K562 (cell line): ENCODE measurements around the gene DHPS. TPM values are rescaled to one million over a fixed set of nuclear protein-coding genes. Genes with fewer than 3 reads are reported as not detected.
"Not testable (repeated sequence)": the region's sequence is repeated elsewhere in the genome, so short reads cannot be mapped to it uniquely, and the experiment has no call there.

Experiments
- ATAC-seq: fragments of 200-7000 bp; cut with Tn5 transposase; 3 replicates; pipeline ENCODE4 v1.9.1; 2020; ENCODE audit warnings: moderate library complexity
- BruUV-seq: library from RNA; stranded (reverse); fragments of 400-500 nt; replicated peaks from 2 replicates; lab custom pipeline; 2021; lab: Mats Ljungman, UMichigan
- CTCF ChIA-PET: fragments of 300-600 bp; formaldehyde crosslinking; extraction: SDS; loops from one replicate; lab custom pipeline; 2021; ENCODE audit warnings: low intra/inter-chr PET ratio; lab: Yijun Ruan, JAX
- POLR2A ChIA-PET: fragments of 300-600, 350-650 bp; sonication (Branson Sonifier 250); formaldehyde crosslinking; extraction: SDS; loops from one replicate; lab custom pipeline; 2021; ENCODE audit warnings: antibody characterized with exemption, inconsistent platforms; lab: Yijun Ruan, JAX
- DNase-seq, 4 experiments: peaks; one replicate each; pipeline versions ENCODE4 v3.0.0 to v3.0.0-alpha.2; 2011 to 2018; ENCODE audit warnings: low spot score in 3 of 4, mixed read lengths in 3 of 4; ENCODE audit errors: extremely low read depth in 1 of 4
- FAIRE-seq: peaks from 2 replicates; lab custom pipeline; 2011; peaks lifted over from hg19 to GRCh38; lab: Jason Lieb, UNC
- H2AFZ ChIP-seq: 2 replicates; pipeline ENCODE4 v1.6.0; 2011; ENCODE audit warnings: low read depth, low read length, control low read depth, inconsistent platforms
- H3K27ac ChIP-seq: fragments of 200-600 bp; 3 replicates; pipeline ENCODE4 v1.8.0; 2011; ENCODE audit warnings: low read depth, mild to moderate bottlenecking, control low read depth, inconsistent platforms, low read length, moderate library complexity, mixed read lengths; ENCODE audit errors: extremely low read depth
- H3K27me3 ChIP-seq, 2 experiments: fragments of 300-600 bp in 1 of 2; 2 replicates in 1 of 2; 3 replicates in 1 of 2; pipeline versions ENCODE4 v1.6.0 to v1.8.0; 2011; ENCODE audit warnings: inconsistent platforms in 2 of 2, low read length in 2 of 2, mild to moderate bottlenecking in 1 of 2, mixed read lengths in 1 of 2, moderate library complexity in 1 of 2; ENCODE audit not compliant: control insufficient read depth in 2 of 2, insufficient read depth in 2 of 2
- H3K36me3 ChIP-seq: fragments of 300-600 bp; 3 replicates; pipeline ENCODE4 v1.8.0; 2011; ENCODE audit warnings: mild to moderate bottlenecking, low read length, inconsistent platforms; ENCODE audit not compliant: control insufficient read depth, insufficient read depth
- H3K4me1 ChIP-seq, 2 experiments: fragments of 200-600 bp in 1 of 2; replicated peaks in 1 of 2; 2 replicates in 1 of 2; 3 replicates in 1 of 2; pipeline versions ENCODE4 v1.5.1 to v1.8.0; 2011; ENCODE audit warnings: inconsistent platforms in 2 of 2, low read length in 2 of 2, mild to moderate bottlenecking in 1 of 2, mixed read lengths in 1 of 2, moderate library complexity in 1 of 2; ENCODE audit not compliant: control insufficient read depth in 2 of 2, insufficient read depth in 2 of 2
- H3K4me2 ChIP-seq: 2 replicates; pipeline ENCODE4 v1.6.1; 2011; ENCODE audit warnings: low read length, control low read depth, inconsistent platforms, mixed read lengths; ENCODE audit not compliant: insufficient read depth
- H3K4me3 ChIP-seq: fragments of 200-600 bp; sonication (generic), shearing (Covaris generic); 2 replicates; pipeline ENCODE4 v1.5.1; 2016; ENCODE audit warnings: control low read depth, inconsistent platforms
- H3K79me2 ChIP-seq: fragments of 200-600 bp; 3 replicates; pipeline ENCODE4 v1.8.0; 2011; ENCODE audit warnings: low read length, inconsistent platforms; ENCODE audit not compliant: control insufficient read depth, insufficient read depth
- H3K9ac ChIP-seq, 2 experiments: 2 replicates each; pipeline versions ENCODE4 v1.6.0 to v1.6.1; 2011; ENCODE audit warnings: low read depth in 2 of 2, low read length in 2 of 2, control low read depth in 1 of 2, inconsistent platforms in 1 of 2, mild to moderate bottlenecking in 1 of 2, mixed read lengths in 1 of 2; ENCODE audit not compliant: insufficient read depth in 1 of 2
- H3K9me1 ChIP-seq: one replicate; pipeline ENCODE4 v1.6.0; 2011; ENCODE audit warnings: inconsistent platforms, mild to moderate bottlenecking, low read length, moderate library complexity; ENCODE audit not compliant: control insufficient read depth, insufficient read depth
- H3K9me3 ChIP-seq: replicated peaks from 2 replicates; pipeline ENCODE4 v1.5.1; 2011; ENCODE audit warnings: low read depth, low read length, inconsistent platforms; ENCODE audit not compliant: control insufficient read depth, insufficient read depth
- H4K20me1 ChIP-seq: replicated peaks from 2 replicates; pipeline ENCODE4 v1.6.1; 2011; ENCODE audit warnings: low read length, inconsistent platforms, mixed read lengths; ENCODE audit not compliant: control insufficient read depth, insufficient read depth
- POLR2AphosphoS5 ChIP-seq: IDR thresholded peaks from 2 replicates; pipeline ENCODE4 v1.6.1; 2011; ENCODE audit warnings: mild to moderate bottlenecking, low read depth, low read length, moderate library complexity; ENCODE audit not compliant: control insufficient read depth, insufficient read depth
- SUPT5H ChIP-seq: fragments of 450-650 bp; IDR thresholded peaks from 2 replicates; pipeline ENCODE4 v1.6.1; 2016
- WGBS: fragments of 100-300 bp; shearing (Covaris generic); methylation state at CpG from one replicate; pipeline ENCODE4 v1.1.6; 2016; ENCODE audit warnings: low coverage, mixed read lengths; ENCODE audit not compliant: insufficient coverage; ENCODE audit errors: missing lambda C conversion rate; 5-methylcytosine and 5-hydroxymethylcytosine counted together
- in situ Hi-C: fragments of 300-500 bp; cut with MboI; formaldehyde crosslinking; loops from 4 replicates; pipeline ENCODE4 v1.15.0; 2018; ENCODE audit warnings: inconsistent platforms, mixed read lengths
- intact Hi-C: fragments of 100-400 bp; cut with micrococcal nuclease; formaldehyde crosslinking; loops from 2 replicates; pipeline ENCODE4 v1.14.2; 2022
- polyA plus RNA-seq, 8 experiments: library from polyadenylated mRNA; depleted of rRNA in 4 of 8; stranded (reverse) in 5 of 8; unstranded in 3 of 8; fragments of >200 nt; fragmentation: Nextera tagmentation in 2 of 8; fragmentation: Illumina TruSeq in 1 of 8; extraction: Ambion mirVana in 2 of 8; extraction: Trizol in 1 of 8; gene quantifications; 2 replicates each; pipeline versions ENCODE4 v1.2.1 to v1.2.3, GENCODE V29; 2011 to 2014; ENCODE audit warnings: inconsistent platforms in 1 of 8, missing spikeins in 1 of 8
- total RNA-seq, 7 experiments: library from RNA; depleted of rRNA in 6 of 7; stranded (reverse); fragments of >200 nt in 6 of 7; fragmentation: Illumina TruSeq in 2 of 7; extraction: Trizol in 2 of 7; gene quantifications; 2 replicates each; pipeline versions ENCODE4 v1.2.1 to v1.2.3, GENCODE V29; 2011 to 2021; ENCODE audit warnings: low replicate concordance in 1 of 7

The DHPS gene
- total and polyA plus RNA-seq, 9 of the 15 experiments (the other 6 are each of a cell fraction or from before 2014, with no cell fraction given): 47.1 to 110 (median 79.9) TPM

GRCh38 chr19:12697425-12697824, 15.7 kb upstream of the DHPS start:
- POLR2A ChIA-PET: interaction anchor here (0.6 to 2.6 kb wide), 4 partner anchors 12 to 557 kb away, joined by 4 to 21 read pairs (median 5); partner anchors contain the start of gene ZNF20
- H3K79me2 ChIP-seq, H3K9me3 ChIP-seq, H3K9me1 ChIP-seq, H2AFZ ChIP-seq, FAIRE-seq, ATAC-seq, H4K20me1 ChIP-seq, CTCF ChIA-PET, intact Hi-C loops, in situ Hi-C loops, BruUV-seq, DNase-seq, H3K27me3 ChIP-seq: not testable (repeated sequence)
- TF ChIP-seq POLR2AphosphoS5 (0 out of 2 replicates have a peak, but pooled peaks have one; percentile 14), SUPT5H (0 out of 2 replicates have a peak, but pooled peaks have one; percentile 18)
- peak overlapping the region; percentile 50 to 68; a peak in 2 of 4 replicates for H3K9ac ChIP-seq
- WGBS: 95% methylated on average over 17 of the region's 22 CpGs
- peaks cover 0 to 32% of the 10 kb centered on the region in 2 experiments; a peak in 3 of 5 replicates for H3K4me1 ChIP-seq
- H3K36me3 ChIP-seq: peaks cover 62% of the 10 kb centered on the region
- peak overlapping the region; percentile 82 for H3K4me3 ChIP-seq
- peak overlapping the region; percentile 91; the same call in 1 of the 2 replicates for H3K4me2 ChIP-seq
- peak overlapping the region; percentile 69; the same call in 1 of the 3 replicates for H3K27ac ChIP-seq
